NT2/D1 (cell line): ENCODE data around the gene ACOXL.
"Not testable (repeated sequence)": the region's sequence is repeated elsewhere in the genome, so short reads cannot be mapped to it uniquely, and the experiment has no call there.

Experiments used
- DNase-seq: peaks from one replicate; pipeline ENCODE4 v3.0.0-alpha.2; 2011; ENCODE audit warnings: low read depth, low spot score
- H3K27me3 ChIP-seq: 2 replicates; pipeline ENCODE4 v1.6.0; 2011; ENCODE audit warnings: mild to moderate bottlenecking; ENCODE audit not compliant: insufficient read length, insufficient read depth
- H3K36me3 ChIP-seq: 2 replicates; pipeline ENCODE4 v1.6.1; 2011; ENCODE audit warnings: mild to moderate bottlenecking, low read length, mixed read lengths; ENCODE audit not compliant: insufficient read depth, insufficient read length
- H3K4me1 ChIP-seq: 2 replicates; pipeline ENCODE4 v1.5.1; 2011; ENCODE audit not compliant: insufficient read depth, insufficient read length
- H3K4me3 ChIP-seq: 2 replicates; pipeline ENCODE4 v1.5.1; 2011; ENCODE audit warnings: low read depth; ENCODE audit not compliant: insufficient read length
- H3K9ac ChIP-seq: 2 replicates; pipeline ENCODE4 v1.6.0; 2011; ENCODE audit warnings: low read depth; ENCODE audit not compliant: insufficient read length
- H3K9me3 ChIP-seq: 2 replicates; pipeline ENCODE4 v1.5.1; 2011; ENCODE audit warnings: mild to moderate bottlenecking, low read length; ENCODE audit not compliant: insufficient read depth
- SUZ12 ChIP-seq: IDR thresholded peaks from 2 replicates; pipeline ENCODE4 v1.6.1; 2011; ENCODE audit not compliant: insufficient read length, insufficient read depth; ENCODE audit errors: extremely low read depth
- YY1 ChIP-seq: IDR thresholded peaks from 2 replicates; pipeline ENCODE4 v1.6.1; 2011; ENCODE audit not compliant: insufficient read length, insufficient read depth
- ZNF274 ChIP-seq: IDR thresholded peaks from 2 replicates; pipeline ENCODE4 v1.6.1; 2011; ENCODE audit warnings: mild to moderate bottlenecking, low read depth, low read length

The ACOXL gene

DNA sequence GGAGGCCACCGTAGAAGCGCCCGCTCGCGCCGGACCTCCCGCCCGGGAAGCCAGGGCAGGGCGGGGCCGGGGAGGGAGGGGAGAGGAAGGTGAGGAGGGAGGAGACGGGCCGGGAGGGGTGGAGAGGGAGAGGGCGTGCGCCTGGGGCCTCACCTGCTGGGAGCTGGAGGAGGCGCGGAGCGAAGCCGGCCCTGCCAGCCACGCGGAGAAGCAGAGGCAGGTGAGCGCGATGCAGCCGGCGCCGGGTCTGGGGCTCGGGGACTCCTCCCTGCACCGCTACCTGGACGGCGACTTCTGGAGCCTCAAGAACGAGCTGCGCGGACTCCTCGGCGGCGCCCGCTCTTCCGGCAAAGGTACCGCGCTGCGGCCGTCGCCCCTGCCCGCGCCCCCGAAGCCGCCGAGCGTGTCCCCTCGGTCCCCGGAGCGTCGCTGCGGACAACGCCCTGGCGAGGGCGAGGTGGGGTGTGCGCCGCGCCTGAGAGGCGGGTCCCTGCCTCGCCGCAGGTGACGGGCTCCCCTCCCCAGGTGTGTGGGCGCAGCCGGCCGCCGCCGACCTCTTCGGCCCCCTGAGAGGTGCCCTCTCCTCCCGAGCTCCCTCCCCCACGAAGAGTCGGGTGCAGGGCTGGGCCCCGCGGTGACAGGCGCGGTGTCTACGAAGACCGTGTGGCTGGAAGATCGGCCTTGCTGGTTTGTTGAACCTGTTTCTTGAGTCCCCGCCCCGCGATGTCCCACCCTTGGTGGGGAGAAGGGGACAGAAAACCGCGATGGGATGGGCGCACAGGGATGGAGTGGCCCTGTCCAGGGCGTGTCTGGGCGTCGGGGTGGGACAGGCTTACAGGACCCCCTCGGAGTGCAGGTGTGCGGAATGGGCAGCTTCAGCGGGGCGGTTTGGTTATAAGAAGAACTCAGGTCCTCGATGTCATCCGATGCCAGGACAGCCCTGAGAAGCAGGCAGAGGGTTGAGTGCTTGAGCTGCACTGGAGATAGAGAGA lies at the start of gene ACOXL:
ACOXL (plus strand) TSS at position 152 of the 992 bp plus-strand sequence. CDS start 35,817 bp downstream, outside the sequence.
- peak within 1 kb of the TSS; percentile 84 for H3K9ac ChIP-seq
- H3K36me3 ChIP-seq: no peaks in the 10 kb centered on the region
- H3K9me3 ChIP-seq: no peaks in the 10 kb centered on the region
- TF ChIP-seq SUZ12: peak; percentile 52
- no peak for TF ChIP-seq YY1
- TF ChIP-seq ZNF274: no peak
- H3K27me3 ChIP-seq: peaks cover 49% of the 10 kb centered on the region
- H3K4me3 ChIP-seq: peak within 1 kb of the TSS; percentile 65
- no peak for DNase-seq
- H3K4me1 ChIP-seq: peaks cover 7% of the 10 kb centered on the region

DNA sequence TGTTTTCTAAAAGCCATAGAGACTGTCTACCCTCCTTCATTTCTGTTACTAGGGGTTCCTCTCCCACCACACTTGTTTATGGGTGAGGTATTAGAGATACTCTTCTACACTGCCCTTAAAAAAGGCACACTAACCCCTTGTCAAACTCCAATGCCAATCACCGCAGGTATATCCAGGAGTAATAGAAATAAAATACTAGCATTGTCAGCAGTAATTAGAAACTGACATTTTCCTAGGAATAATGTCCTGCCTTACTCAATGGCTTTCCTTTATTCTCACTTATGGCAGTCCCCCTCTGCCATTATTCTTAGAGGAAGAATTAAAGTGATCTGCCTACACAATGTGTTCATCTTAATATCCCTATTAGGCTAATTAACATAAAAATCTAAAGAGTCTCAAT lies 49.5 kb upstream of the ACOXL start:
- no peak for DNase-seq
- no peaks in the 10 kb centered on the region for H3K36me3 ChIP-seq
- H3K9ac ChIP-seq: no peak overlapping the region
- H3K4me3 ChIP-seq: no peak overlapping the region
- TF ChIP-seq YY1 (no peak), SUZ12 (no peak), ZNF274 (no peak)
- H3K9me3 ChIP-seq: peaks cover 46% of the 10 kb centered on the region
- peaks cover 2% of the 10 kb centered on the region for H3K4me1 ChIP-seq
- no peaks in the 10 kb centered on the region for H3K27me3 ChIP-seq

DNA sequence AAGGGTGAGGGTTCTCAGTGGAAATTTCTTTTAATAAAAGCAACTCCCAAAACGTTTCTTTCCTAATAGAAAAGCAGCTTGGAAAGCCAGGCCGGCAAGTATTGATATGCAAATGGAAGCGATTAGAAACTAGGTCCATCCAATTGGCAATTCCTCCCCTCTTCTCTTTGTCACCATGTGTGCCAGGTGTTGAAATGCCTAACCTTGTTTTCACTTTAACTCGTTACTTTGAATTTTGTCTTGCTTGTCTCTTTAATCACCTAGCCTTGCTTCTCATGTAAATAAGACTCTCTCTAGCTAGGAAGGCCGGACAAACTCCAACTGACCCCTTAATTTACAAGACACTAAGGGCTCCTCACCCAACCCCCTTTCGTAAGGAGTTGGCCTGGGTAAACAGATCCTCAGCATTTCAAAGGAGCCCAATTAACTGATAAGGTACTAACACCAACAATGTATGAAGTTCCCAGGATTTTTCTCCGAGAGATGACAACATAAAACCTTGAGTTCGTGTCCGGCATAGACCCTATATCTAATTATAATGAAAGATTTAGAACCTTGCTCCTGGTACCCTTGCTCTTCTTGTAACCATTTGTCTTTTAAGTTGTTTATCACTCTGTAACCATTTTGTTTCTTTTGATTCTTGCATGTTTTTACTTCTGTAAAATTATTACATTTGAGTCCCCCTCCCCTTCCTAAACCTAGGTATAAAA lies 44.4 kb upstream of the ACOXL start:
- peak; percentile 86 for DNase-seq
- H3K27me3 ChIP-seq, H3K4me3 ChIP-seq, H3K4me1 ChIP-seq, H3K9ac ChIP-seq, H3K36me3 ChIP-seq: not testable (repeated sequence)
- peaks cover 55% of the 10 kb centered on the region for H3K9me3 ChIP-seq

DNA sequence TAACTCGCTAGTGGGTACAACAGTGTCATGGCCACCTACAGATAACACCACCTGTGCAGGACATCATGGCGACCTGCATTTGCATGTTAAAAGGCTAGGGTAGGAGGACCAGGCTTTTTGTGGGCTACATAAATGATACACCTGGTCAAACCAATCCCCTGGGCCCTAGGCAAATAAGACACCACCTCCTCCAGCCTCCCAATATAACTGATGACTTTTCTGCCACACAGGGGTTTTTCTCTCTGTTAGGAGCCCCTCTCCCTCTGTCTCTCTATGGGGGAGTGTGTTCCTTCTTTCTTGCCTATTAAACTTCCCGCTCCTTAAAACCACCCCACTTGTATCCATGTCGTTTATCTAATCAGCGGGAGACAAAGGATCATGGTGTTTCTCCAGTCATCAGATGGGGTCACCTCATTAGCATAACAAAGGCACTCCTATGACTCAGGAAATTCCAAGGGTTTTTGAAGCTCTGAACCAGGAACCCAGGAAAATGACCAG lies 43.7 kb upstream of the ACOXL start:
- Histone ChIP-seq H3K27me3 (no peaks in the 10 kb centered on the region), H3K4me1 (peaks cover 2% of the 10 kb centered on the region), H3K9ac (no peak overlapping the region), H3K36me3 (no peaks in the 10 kb centered on the region), H3K9me3 (peaks cover 55% of the 10 kb centered on the region), H3K4me3 (no peak overlapping the region)
- peak; percentile 99 for DNase-seq
- TF ChIP-seq ZNF274 (no peak), YY1 (peak; percentile 21)

DNA sequence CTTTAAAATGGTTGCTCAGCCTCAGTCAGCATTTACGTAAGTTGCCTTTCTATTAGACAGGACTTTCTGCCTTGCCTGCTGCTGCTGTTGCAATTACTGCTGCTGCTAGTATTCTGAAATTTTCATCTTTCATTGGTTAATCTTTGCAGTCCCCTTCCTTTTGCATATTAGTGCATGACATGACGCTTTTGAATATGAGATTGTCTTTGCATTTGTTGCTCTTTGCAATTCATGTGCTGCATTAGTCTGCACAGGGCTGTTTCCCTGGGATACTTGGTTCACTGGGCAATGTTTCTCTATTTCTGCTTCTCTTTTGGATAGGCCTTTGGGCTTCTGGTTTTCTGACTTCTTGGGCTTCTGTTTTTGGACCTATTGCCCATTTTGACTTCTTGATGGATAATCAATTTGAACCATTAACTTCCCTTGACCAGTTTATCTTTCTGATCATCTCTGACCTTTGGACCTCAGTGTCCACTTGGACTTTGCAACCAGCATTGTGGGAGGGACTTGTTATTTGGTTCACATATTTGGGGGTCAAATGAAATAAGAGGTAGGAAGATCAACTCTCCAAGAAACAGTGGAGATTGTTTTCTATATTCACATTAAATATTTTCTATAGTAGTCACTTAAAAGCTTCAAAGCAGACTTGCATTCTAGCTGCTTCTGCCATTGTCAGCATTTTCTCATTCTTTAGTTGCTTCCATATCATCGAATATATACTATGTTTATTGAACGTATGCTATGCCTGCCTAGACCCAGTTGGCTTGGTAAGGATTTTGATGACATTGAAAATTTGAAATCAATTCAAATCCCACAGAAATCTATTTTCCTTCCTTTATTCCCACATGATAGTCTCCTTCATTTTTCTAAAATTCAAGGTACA lies 42.0 kb upstream of the ACOXL start:
- Histone ChIP-seq H3K27me3 (no peaks in the 10 kb centered on the region), H3K9me3 (peaks cover 42% of the 10 kb centered on the region), H3K4me1 (peaks cover 2% of the 10 kb centered on the region), H3K36me3 (no peaks in the 10 kb centered on the region), H3K9ac (no peak overlapping the region), H3K4me3 (no peak overlapping the region)
- TF ChIP-seq SUZ12: no peak
- TF ChIP-seq YY1: no peak
- TF ChIP-seq ZNF274: no peak
- DNase-seq: no peak

DNA sequence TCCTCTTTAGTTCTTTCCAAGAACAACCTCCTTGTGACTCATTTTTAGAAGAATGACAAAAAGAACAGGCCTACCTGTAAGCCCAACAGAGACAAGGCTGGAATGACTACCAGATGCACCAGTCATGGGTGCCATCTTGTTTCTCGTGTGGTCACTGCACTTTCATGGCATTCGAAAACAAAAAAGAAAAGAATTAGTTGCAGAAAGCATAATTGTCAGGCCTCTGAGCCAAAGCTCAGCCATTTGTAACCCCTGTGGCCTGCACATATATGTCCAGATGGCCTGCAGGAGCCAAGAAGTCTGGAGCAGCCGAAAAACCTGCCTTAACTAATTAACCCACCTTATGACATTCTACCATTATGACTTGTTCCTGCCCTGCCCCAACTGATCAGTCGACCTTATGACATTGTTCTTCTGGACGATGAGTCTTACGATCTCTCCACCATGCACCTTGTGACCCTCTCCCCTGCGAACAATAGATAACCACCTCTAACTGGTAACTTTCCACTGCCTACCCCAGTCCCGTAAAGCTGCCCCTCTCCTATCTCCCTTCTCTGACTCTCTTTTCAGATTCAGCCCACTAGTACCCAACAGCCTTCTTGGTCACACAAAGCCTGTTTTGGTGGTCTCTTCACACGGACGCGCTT lies 40.6 kb upstream of the ACOXL start:
- Histone ChIP-seq H3K36me3 (no peaks in the 10 kb centered on the region), H3K9me3 (peaks cover 28% of the 10 kb centered on the region), H3K9ac (no peak overlapping the region), H3K4me1 (no peaks in the 10 kb centered on the region), H3K27me3 (no peaks in the 10 kb centered on the region), H3K4me3 (no peak overlapping the region)
- TF ChIP-seq SUZ12: no peak
- no peak for DNase-seq

- H3K4me3 ChIP-seq, H3K4me1 ChIP-seq, H3K27me3 ChIP-seq, DNase-seq, H3K36me3 ChIP-seq, H3K9ac ChIP-seq: not testable (repeated sequence)
- peaks cover 15% of the 10 kb centered on the region; the same call in 1 of the 2 replicates for H3K9me3 ChIP-seq
Measured at GRCh38 chr2:110695146-110695898, 37.1 kb upstream of the ACOXL start.

- not testable (repeated sequence) for H3K4me1 ChIP-seq, H3K27me3 ChIP-seq, H3K4me3 ChIP-seq, H3K9me3 ChIP-seq, DNase-seq, H3K36me3 ChIP-seq, H3K9ac ChIP-seq
Measured at GRCh38 chr2:110698253-110698652, 34.1 kb upstream of the ACOXL start.
